Measurements from ENCODE around the gene SP8. TPM values are rescaled to one million over a fixed set of nuclear protein-coding genes. Genes with fewer than 3 reads are reported as not detected.

The SP8 gene
- total RNA-seq, 2 donors from 2014 or later: 3.3 to 5.2 TPM

GRCh38 chr7:20790375-20790774 is 3.7 kb upstream of the SP8 start:
- H3K9me3 ChIP-seq (ENCODE audit: control insufficient read depth, low read length): no peaks in the 10 kb centered on the region
- H3K4me1 ChIP-seq (ENCODE audit: control insufficient read depth, insufficient read depth, low read length): peaks cover 8% of the 10 kb centered on the region
- peak overlapping the region; percentile 39 for H3K4me3 ChIP-seq (ENCODE audit: low read length)
- Mint-ChIP-seq H3K27ac (no peak overlapping the region), H3K9me3 (no peaks in the 10 kb centered on the region), H3K27me3 (ENCODE audit: insufficient read depth) (peaks cover 80% of the 10 kb centered on the region), H3K36me3 (ENCODE audit: low read depth) (no peaks in the 10 kb centered on the region), H3K4me1 (peaks cover 55% of the 10 kb centered on the region), H3K4me3 (no peak overlapping the region)
- no peak overlapping the region for H3K9ac ChIP-seq (ENCODE audit: extremely low read depth, low read length, poor library complexity, severe bottlenecking)
- H3K36me3 ChIP-seq (ENCODE audit: control insufficient read depth, insufficient read depth, low read length): no peaks in the 10 kb centered on the region
- TF ChIP-seq CTCF (conservative IDR thresholded peaks at IDR 0.05): no peak
- 0 to 11% methylated on average over 1 to 5 of the region's 5 CpGs for WGBS, 2 experiments (ENCODE audit: insufficient coverage in 1 of 2, insufficient read length in 1 of 2)
- no peak overlapping the region for H3K27ac ChIP-seq (ENCODE audit: low read depth, low read length)
- no peak for DNase-seq
- peaks cover 71% of the 10 kb centered on the region for H3K27me3 ChIP-seq (ENCODE audit: control insufficient read depth, insufficient read depth, low read length, poor library complexity, severe bottlenecking)

DNA sequence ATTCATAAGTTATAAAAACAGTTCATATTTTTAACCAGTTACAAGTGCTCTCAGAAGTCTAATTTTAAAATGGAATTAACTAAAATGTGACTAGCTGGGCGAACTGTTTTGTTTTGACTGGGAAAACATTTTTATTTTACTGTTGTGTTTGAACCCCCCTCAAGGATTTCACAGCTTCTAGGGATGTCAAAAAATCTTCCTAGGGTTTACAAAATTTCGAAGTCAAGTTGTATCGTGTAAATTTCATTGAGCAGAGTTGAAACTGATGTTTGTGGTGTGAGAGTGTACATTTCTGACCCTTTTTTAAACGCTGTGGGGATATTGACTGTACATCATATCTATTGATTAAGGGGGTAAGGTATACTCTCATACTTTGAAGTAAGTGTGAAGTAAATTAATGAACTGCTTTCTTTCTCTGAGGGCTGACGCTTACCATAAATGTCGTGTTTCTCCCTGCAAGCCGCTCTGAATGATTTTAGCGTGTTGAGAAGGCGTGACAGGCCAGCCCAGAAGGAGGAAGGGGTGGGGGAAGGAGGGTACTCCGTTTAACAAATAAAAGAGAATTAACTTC is 1.8 kb upstream of the SP8 start:
- WGBS, 2 experiments (ENCODE audit: insufficient coverage in 1 of 2, insufficient read length in 1 of 2): 2 to 4% methylated on average over 4 to 10 of the region's 10 CpGs
- Histone ChIP-seq H3K9ac (ENCODE audit: extremely low read depth, low read length, poor library complexity, severe bottlenecking) (peak overlapping the region; percentile 67), H3K9me3 (ENCODE audit: control insufficient read depth, low read length) (no peaks in the 10 kb centered on the region), H3K36me3 (ENCODE audit: control insufficient read depth, insufficient read depth, low read length) (no peaks in the 10 kb centered on the region), H3K27ac (ENCODE audit: low read depth, low read length) (no peak overlapping the region), H3K4me3 (ENCODE audit: low read length) (peak overlapping the region; percentile 91), H3K4me1 (ENCODE audit: control insufficient read depth, insufficient read depth, low read length) (peaks cover 8% of the 10 kb centered on the region), H3K27me3 (ENCODE audit: control insufficient read depth, insufficient read depth, low read length, poor library complexity, severe bottlenecking) (peaks cover 57% of the 10 kb centered on the region)
- no peak for DNase-seq
- H3K27me3 Mint-ChIP-seq (ENCODE audit: insufficient read depth): peaks cover 69% of the 10 kb centered on the region
- H3K4me1 Mint-ChIP-seq: peaks cover 52% of the 10 kb centered on the region
- no peaks in the 10 kb centered on the region for H3K36me3 Mint-ChIP-seq (ENCODE audit: low read depth)
- peak overlapping the region; percentile 76 for H3K4me3 Mint-ChIP-seq
- no peaks in the 10 kb centered on the region for H3K9me3 Mint-ChIP-seq
- TF ChIP-seq CTCF (conservative IDR thresholded peaks at IDR 0.05): no peak
- H3K27ac Mint-ChIP-seq: no peak overlapping the region

- Histone ChIP-seq H3K27ac (ENCODE audit: low read depth, low read length) (no peak overlapping the region), H3K27me3 (ENCODE audit: control insufficient read depth, insufficient read depth, low read length, poor library complexity, severe bottlenecking) (peaks cover 50% of the 10 kb centered on the region), H3K9me3 (ENCODE audit: control insufficient read depth, low read length) (no peaks in the 10 kb centered on the region), H3K9ac (ENCODE audit: extremely low read depth, low read length, poor library complexity, severe bottlenecking) (peak overlapping the region; percentile 67), H3K4me1 (ENCODE audit: control insufficient read depth, insufficient read depth, low read length) (peaks cover 8% of the 10 kb centered on the region), H3K4me3 (ENCODE audit: low read length) (peak overlapping the region; percentile 91), H3K36me3 (ENCODE audit: control insufficient read depth, insufficient read depth, low read length) (no peaks in the 10 kb centered on the region)
- TF ChIP-seq CTCF (conservative IDR thresholded peaks at IDR 0.05): no peak
- H3K9me3 Mint-ChIP-seq: no peaks in the 10 kb centered on the region
- WGBS, 2 experiments (ENCODE audit: insufficient coverage in 1 of 2, insufficient read length in 1 of 2): 1 to 5% methylated on average over 4 to 21 of the region's 21 CpGs
- peak; percentile 63 for DNase-seq
- H3K4me1 Mint-ChIP-seq: peaks cover 46% of the 10 kb centered on the region
- peak overlapping the region; percentile 91 for H3K27ac Mint-ChIP-seq
- H3K4me3 Mint-ChIP-seq: peak overlapping the region; percentile 76
- peaks cover 64% of the 10 kb centered on the region for H3K27me3 Mint-ChIP-seq (ENCODE audit: insufficient read depth)
- no peaks in the 10 kb centered on the region for H3K36me3 Mint-ChIP-seq (ENCODE audit: low read depth)
Observed at GRCh38 chr7:20787660-20788419, 1.2 kb upstream of the SP8 start.

All from endodermal cell (in vitro differentiated cells).